NCI-H345 treated with DMSO at 0.1 percent for 48 hours (cell line): ENCODE data around the gene MRPL12.
"Not testable (repeated sequence)": the region's sequence is repeated elsewhere in the genome, so short reads cannot be mapped to it uniquely, and the experiment has no call there.

Source experiments
- DNase-seq: peaks from one replicate; lab custom pipeline; 2025; ENCODE audit not compliant: unreplicated experiment; lab: John Stamatoyannopoulos, UW

MRPL12 gene

DNA sequence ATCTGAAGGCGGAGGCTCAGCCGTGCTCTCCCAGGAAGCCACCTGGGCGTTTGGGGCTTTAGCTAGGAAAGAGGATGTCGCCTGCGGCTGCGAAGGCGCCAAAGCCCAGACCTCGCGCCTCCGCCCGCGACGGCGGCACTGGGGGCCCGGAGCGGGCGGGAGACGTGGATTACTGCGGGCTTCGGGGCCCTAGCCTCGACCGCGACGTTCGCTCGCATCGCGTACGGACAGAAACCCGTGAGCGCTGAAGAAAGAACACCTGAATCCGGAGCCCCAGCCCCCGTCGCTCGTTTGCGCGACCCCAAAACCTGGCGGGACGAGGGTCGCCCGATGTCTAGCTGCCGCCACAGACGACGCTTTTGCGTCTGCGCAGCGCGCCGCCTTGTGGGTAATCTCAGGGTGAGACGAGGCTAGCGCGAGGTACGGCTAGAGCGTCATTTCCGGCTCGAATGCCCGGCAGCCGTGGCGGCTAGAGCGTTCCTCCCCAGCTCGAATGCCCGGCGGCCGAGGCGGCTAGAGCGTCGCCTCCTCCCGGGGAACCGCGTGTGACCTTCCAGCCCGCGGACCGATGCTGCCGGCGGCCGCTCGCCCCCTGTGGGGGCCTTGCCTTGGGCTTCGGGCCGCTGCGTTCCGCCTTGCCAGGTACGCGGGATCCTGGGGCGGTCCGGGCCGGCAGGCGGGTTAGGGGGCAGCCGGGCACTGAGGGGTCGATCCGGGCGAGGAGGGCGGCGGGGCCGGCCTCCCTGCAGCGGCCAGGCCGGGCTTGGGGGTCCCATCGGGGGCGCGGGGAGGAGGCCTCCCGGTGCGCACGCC, at the start of gene MRPL12:
Gene MRPL12 (plus strand): TSS at position 434 of the 813 bp plus-strand sequence. CDS start 135 bp downstream, at position 569.
- DNase-seq = peak; percentile 88

GRCh38 chr17:81655378-81656117, 47.6 kb upstream of the MRPL12 start:
- no peak for DNase-seq

DNA sequence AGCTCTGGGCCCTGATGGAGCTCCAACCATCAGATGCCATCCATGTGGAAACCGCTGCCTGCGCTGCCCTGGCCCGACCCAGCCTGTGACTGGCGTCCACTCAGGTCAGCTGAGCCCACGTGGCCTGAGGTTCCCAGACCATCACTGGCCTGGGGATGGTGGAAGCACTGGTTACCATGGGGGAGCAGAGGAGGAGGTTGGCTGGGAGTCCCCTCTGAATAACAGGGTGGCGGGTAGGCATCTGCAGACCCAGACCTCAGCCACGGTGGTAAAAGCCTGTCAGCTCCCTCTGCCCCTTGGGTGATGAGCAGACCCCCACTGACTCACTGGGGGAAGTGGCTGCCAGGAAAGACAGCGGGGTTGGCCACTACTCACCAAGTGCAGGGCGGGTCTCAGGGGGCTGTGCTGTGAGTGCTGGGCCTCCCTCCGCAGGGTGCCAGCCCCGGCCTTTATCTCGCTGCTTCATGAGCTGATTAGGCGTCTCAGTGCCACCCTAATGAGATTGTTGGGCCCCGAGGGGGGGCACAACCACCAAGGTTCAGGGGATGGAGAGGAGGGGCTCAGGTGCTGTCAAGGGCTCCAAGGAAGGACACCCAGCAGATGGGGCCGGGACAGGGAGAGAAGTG, 46.9 kb upstream of the MRPL12 start, which contains the start of gene PDE6G:
Gene PDE6G (minus strand): TSS at position 425 of the 626 bp plus-strand sequence. CDS start 3,237 bp downstream, outside the sequence.
- no peak for DNase-seq

- no peak for DNase-seq
Observed at GRCh38 chr17:81656835-81657234, 46.3 kb upstream of the MRPL12 start.

- no peak for DNase-seq
Observed at GRCh38 chr17:81659038-81659437, 44.1 kb upstream of the MRPL12 start.

GRCh38 chr17:81660441-81660840, 42.7 kb upstream of the MRPL12 start:
- DNase-seq = no peak

GRCh38 chr17:81662002-81662401, 41.2 kb upstream of the MRPL12 start:
- no peak for DNase-seq

DNA sequence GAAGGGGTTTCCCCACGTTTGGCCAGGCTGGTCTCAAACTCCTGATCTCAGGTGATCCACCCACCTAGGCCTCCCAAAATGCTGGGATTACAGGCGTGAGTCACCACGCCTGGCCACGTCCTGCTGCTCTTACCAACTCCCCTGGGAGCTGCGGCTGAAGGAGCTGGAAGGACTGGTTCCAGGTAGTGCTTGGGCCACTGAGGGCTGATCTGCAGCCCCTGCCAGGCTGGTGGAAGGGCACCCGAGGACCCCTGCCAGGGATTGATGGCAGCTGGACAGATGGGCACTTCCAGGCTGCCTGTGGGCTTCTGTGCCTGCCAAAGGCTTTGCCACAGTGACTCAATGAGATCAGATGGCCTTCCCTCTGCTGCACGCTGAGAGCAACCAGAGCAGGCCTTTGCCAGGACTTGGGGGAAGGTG, 39.1 kb upstream of the MRPL12 start:
- no peak for DNase-seq

DNA sequence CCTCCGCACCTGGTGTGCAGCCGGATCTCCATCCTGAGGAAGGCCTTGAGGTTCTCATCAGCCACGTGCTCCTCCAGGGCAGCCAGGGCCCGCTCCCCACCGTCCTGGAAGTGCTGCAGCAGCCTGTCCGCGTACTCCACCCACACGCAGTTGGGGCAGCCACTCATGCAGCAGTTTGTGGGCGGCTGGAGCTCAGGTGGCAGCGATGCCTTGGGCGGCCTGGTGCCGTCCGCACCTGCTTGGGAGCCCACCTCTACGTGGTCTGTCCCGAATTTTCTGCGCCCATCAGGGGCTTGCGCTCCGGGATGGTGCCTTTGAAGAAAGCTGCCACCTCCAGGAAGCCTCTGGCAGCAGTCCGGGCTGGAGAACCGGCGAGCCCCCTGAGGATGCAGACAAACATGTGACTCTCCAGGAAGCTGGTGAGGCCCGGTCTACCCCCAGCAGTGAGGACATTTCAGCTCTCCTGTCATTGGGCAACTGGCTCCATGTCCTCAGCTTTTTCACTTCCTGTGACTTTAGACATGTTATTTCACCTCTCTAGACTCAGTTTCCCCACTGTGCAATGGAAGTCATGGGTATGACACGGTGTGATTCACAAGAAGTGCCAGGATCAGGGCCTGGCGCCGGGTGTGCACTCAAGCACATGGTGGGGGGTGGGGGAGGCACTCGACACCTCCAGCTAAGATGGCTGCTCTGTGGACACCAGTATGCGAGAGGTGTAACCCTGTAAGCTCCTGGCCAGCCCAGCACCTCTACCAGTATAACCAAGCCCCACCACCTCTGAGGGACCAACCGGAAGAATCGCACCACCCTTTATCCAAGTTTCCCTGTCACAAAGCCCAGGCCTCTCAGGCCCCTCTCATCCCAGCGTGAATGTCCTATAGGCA, 37.7 kb upstream of the MRPL12 start:
- no peak for DNase-seq

DNA sequence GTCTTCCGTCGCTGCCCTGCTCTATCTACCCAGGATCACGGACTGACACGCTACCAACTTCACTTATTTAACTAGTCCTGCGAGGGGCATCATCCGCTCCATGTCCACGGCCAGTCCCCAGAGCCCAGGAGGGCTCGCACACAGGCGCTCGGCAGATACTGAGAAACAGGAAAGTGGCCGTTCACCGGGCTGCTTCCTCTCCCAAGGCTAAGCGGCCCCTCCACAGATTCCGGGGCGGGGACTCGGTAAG, 37.1 kb upstream of the MRPL12 start:
- DNase-seq = no peak

GRCh38 chr17:81666342-81667191, 36.6 kb upstream of the MRPL12 start, which contains the start of the genes CCDC137 and OXLD1:
TSS of gene CCDC137 (plus strand) at chr17:81666737. CDS start at chr17:81666767, 30 bp downstream.
TSS of gene OXLD1 (minus strand) at chr17:81666605. CDS start at chr17:81666577, 28 bp downstream.
- peak; percentile 95 for DNase-seq

GRCh38 chr17:81667754-81668153, 35.4 kb upstream of the MRPL12 start:
- DNase-seq = no peak

DNA sequence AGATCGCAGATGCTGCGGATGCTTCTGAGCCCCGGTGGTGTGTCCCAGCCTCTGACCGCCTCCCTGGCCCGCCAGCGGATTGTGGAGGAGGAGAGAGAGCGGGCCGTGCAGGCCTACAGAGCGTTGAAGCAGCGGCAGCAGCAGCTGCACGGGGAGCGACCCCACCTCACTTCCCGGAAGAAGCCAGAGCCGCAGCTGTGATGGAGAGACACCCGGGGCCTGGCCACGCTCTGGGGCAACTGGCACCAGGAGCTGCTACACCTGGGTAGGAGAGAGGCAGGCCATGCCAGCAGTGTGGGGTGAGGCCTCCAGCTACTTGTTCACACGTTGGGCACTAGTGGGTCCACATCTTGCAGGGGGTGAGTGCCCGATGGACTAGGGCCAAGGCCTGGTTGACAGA, 30.7 kb upstream of the MRPL12 start:
- no peak for DNase-seq

DNA sequence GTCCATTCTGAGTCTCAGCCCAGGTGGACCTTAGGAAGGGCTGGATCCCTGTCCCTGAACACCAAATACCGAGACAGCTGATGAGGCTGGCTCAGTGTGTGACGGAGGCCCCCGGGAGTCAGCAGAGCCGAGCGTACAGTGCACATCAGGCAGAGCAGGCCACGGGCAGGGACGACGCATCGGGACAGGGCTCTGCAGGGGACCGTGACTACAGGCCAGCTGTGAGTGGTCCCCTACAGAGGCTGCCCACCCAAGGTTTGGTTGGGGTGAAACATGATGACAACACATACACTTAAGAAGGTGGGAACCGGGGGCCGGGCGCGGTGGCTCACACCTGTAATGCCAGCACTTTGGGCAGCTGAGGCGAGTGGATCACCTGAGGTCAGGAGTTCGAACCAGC, 30.2 kb upstream of the MRPL12 start:
- DNase-seq = no peak

GRCh38 chr17:81673561-81674258, 29.5 kb upstream of the MRPL12 start:
- DNase-seq = no peak

DNA sequence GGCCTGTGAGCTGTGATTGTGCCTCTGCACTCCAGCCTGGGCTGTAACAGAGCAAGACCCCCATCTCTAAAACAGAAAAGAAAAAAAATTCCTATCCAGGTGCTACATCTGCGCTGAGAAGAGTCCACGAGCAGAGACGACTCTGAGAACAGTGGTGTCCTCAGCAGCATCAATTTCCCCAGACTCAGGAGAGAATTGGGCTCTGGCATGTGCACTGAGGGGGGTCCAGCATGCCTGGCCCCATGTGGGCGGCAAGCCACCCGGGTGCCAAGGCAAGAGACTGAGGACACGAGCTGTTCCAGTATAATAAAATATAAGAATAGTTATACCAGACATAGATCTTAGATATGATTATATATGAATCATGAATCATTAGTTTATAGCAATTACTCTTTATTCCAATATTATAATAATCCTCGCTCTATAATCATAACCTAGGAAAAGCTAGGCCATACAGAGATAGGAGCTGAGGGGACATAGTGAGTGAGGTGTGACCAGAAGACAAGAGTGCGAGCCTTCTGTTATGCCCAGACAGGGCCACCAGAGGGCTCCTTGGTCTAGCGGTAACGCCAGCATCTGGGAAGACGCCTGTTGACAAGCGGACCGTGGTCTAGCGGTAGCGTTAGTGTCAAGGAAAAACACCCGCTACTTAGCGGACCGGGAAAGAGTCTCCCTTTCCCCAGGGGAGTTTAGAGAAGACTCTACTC, 27.5 kb upstream of the MRPL12 start:
- DNase-seq = not testable (repeated sequence)

- DNase-seq = no peak
Observed at GRCh38 chr17:81676906-81677305, 26.3 kb upstream of the MRPL12 start.

- DNase-seq = no peak
Observed at GRCh38 chr17:81680150-81680549, 23.0 kb upstream of the MRPL12 start.

- DNase-seq = peak; percentile 92
Observed at GRCh38 chr17:81681672-81682071, 21.5 kb upstream of the MRPL12 start.
